Liver (tissue), 9 donors: ENCODE measurements around the gene SECTM1. TPM values are rescaled to one million over a fixed set of nuclear protein-coding genes. Genes with fewer than 3 reads are reported as not detected.

Experiments used
- DNase-seq: peaks from one replicate; pipeline ENCODE4 v3.0.0-alpha.2; 2017; ENCODE audit warnings: low spot score
- H3K27ac ChIP-seq, 2 donors: one replicate each; pipeline ENCODE4 v1.7.0; 2013; ENCODE audit warnings: inconsistent platforms in 2 of 2, low read length in 2 of 2, control low read depth in 1 of 2, low read depth in 1 of 2, mild to moderate bottlenecking in 1 of 2
- H3K27me3 ChIP-seq, 4 donors: one replicate each; pipeline versions ENCODE4 v1.6.1 to v1.7.0; 2013; ENCODE audit warnings: low read length in 3 of 4, inconsistent platforms in 1 of 4, mild to moderate bottlenecking in 1 of 4, moderate library complexity in 1 of 4; ENCODE audit not compliant: control insufficient read depth in 4 of 4, insufficient read depth in 4 of 4
- H3K36me3 ChIP-seq, 4 donors: one replicate each; pipeline versions ENCODE4 v1.6.1 to v1.7.0; 2013; ENCODE audit warnings: low read length in 3 of 4, mild to moderate bottlenecking in 3 of 4, low read depth in 1 of 4, moderate library complexity in 1 of 4; ENCODE audit not compliant: control insufficient read depth in 4 of 4, insufficient read depth in 3 of 4
- H3K4me1 ChIP-seq, 4 donors: one replicate each; pipeline versions ENCODE4 v1.6.1 to v1.7.0; 2013; ENCODE audit warnings: low read length in 3 of 4, mild to moderate bottlenecking in 3 of 4, moderate library complexity in 1 of 4; ENCODE audit not compliant: control insufficient read depth in 4 of 4, insufficient read depth in 4 of 4
- H3K4me3 ChIP-seq, 3 donors: one replicate each; pipeline versions ENCODE4 v1.6.1 to v1.7.0; 2013; ENCODE audit warnings: low read length in 3 of 3, control low read depth in 1 of 3, low read depth in 1 of 3, mild to moderate bottlenecking in 1 of 3
- H3K9ac ChIP-seq, 2 donors: one replicate each; pipeline ENCODE4 v1.7.0; 2013; ENCODE audit warnings: low read length in 2 of 2, mild to moderate bottlenecking in 2 of 2, moderate library complexity in 2 of 2, control low read depth in 1 of 2, low read depth in 1 of 2
- H3K9me3 ChIP-seq, 4 donors: one replicate each; pipeline versions ENCODE4 v1.6.1 to v1.7.0; 2013; ENCODE audit warnings: low read length in 3 of 4; ENCODE audit not compliant: control insufficient read depth in 4 of 4
- EGR1 ChIP-seq, 2 donors: IDR thresholded peaks; 2 replicates each; pipeline ENCODE4 v1.6.1; 2016 to 2018; ENCODE audit warnings: antibody characterized with exemption in 2 of 2, low read depth in 2 of 2
- FOXA1 ChIP-seq: IDR thresholded peaks from 2 replicates; pipeline ENCODE4 v1.6.1; 2016; ENCODE audit warnings: antibody characterized with exemption
- FOXA2 ChIP-seq: IDR thresholded peaks from 2 replicates; pipeline ENCODE4 v1.6.1; 2016; ENCODE audit warnings: antibody characterized with exemption
- GABPA ChIP-seq, 2 donors: IDR thresholded peaks in 1 of 2; conservative IDR thresholded peaks in 1 of 2; 2 replicates each; pipeline ENCODE4 v1.6.1; 2016; ENCODE audit warnings: antibody characterized with exemption in 2 of 2, mild to moderate bottlenecking in 1 of 2, moderate library complexity in 1 of 2
- HNF4A ChIP-seq, 2 donors: conservative IDR thresholded peaks; 2 replicates each; pipeline ENCODE4 v1.6.1; 2016; ENCODE audit warnings: antibody characterized with exemption in 2 of 2, mild to moderate bottlenecking in 2 of 2
- HNF4G ChIP-seq: IDR thresholded peaks from 2 replicates; pipeline ENCODE4 v1.6.1; 2016; ENCODE audit warnings: antibody characterized with exemption
- JUND ChIP-seq, 2 donors: IDR thresholded peaks; 2 replicates each; pipeline ENCODE4 v1.6.1; 2016; ENCODE audit warnings: antibody characterized with exemption in 2 of 2
- NR2F2 ChIP-seq: IDR thresholded peaks from 2 replicates; pipeline ENCODE4 v1.6.1; 2016; ENCODE audit warnings: antibody characterized with exemption
- RAD21 ChIP-seq, 2 donors: IDR thresholded peaks; 2 replicates each; pipeline ENCODE4 v1.6.1; 2016; ENCODE audit warnings: antibody characterized with exemption in 2 of 2, mild to moderate bottlenecking in 2 of 2
- RXRA ChIP-seq, 2 donors: IDR thresholded peaks; 2 replicates each; pipeline ENCODE4 v1.6.1; 2017 to 2018; ENCODE audit warnings: antibody characterized with exemption in 2 of 2, mild to moderate bottlenecking in 1 of 2
- SP1 ChIP-seq: IDR thresholded peaks from 2 replicates; pipeline ENCODE4 v1.6.1; 2018; ENCODE audit warnings: antibody characterized with exemption, mild to moderate bottlenecking
- TAF1 ChIP-seq: conservative IDR thresholded peaks from 2 replicates; pipeline ENCODE4 v1.6.1; 2016; ENCODE audit warnings: antibody characterized with exemption, mild to moderate bottlenecking
- YY1 ChIP-seq: IDR thresholded peaks from 2 replicates; pipeline ENCODE4 v1.6.1; 2016; ENCODE audit warnings: antibody characterized with exemption, mild to moderate bottlenecking
- WGBS: extraction: QIAGEN DNeasy Blood & Tissue Kit; methylation state at CpG from one replicate; pipeline ENCODE4 v1.1.7; 2013; 5-methylcytosine and 5-hydroxymethylcytosine counted together
- polyA plus RNA-seq, 2 donors: library from polyadenylated mRNA; stranded (reverse) in 1 of 2; unstranded in 1 of 2; fragments of 200-250 nt in 1 of 2; fragments of >200 nt in 1 of 2; fragmentation: Nextera tagmentation in 1 of 2; extraction: Ambion mirVana in 1 of 2; gene quantifications; one replicate each; pipeline versions ENCODE4 v1.2.1 to v1.2.3, GENCODE V29; 2013 to 2015
- total RNA-seq, 2 donors: library from RNA; depleted of rRNA; stranded (reverse); fragments of >200 nt; gene quantifications; one replicate each; pipeline ENCODE4 v1.2.3, GENCODE V29; 2014
- TF ChIP-seq, protein P1 (sequence below): IDR thresholded peaks from 2 replicates; pipeline ENCODE4 v1.6.1; 2016; ENCODE audit warnings: antibody characterized with exemption
- TF ChIP-seq, protein P2 (sequence below): fragments of 150-350 bp; IDR thresholded peaks from 2 replicates; pipeline ENCODE4 v1.5.1; 2017; ENCODE audit warnings: improper control_type of control experiment, low read depth, low read length; ENCODE audit not compliant: missing input control
- TF ChIP-seq, protein P3 (sequence below): IDR thresholded peaks from 2 replicates; pipeline ENCODE4 v1.6.1; 2016; ENCODE audit warnings: antibody characterized with exemption
- TF ChIP-seq, protein P4 (sequence below): IDR thresholded peaks from 2 replicates; pipeline ENCODE4 v1.6.1; 2016; ENCODE audit warnings: antibody characterized with exemption, mild to moderate bottlenecking
- TF ChIP-seq, protein P5 (sequence below): IDR thresholded peaks from 2 replicates; pipeline ENCODE4 v1.6.1; 2016; ENCODE audit warnings: antibody characterized with exemption
- donor health status: healthy.
- donor health status: healthy.
- donor health status: healthy.
- donor health status: healthy.
- donor health status: healthy.

Gene SECTM1
- total and polyA plus RNA-seq, 4 donors, result 1.3 to 14.2 (median 4.6) TPM

DNA sequence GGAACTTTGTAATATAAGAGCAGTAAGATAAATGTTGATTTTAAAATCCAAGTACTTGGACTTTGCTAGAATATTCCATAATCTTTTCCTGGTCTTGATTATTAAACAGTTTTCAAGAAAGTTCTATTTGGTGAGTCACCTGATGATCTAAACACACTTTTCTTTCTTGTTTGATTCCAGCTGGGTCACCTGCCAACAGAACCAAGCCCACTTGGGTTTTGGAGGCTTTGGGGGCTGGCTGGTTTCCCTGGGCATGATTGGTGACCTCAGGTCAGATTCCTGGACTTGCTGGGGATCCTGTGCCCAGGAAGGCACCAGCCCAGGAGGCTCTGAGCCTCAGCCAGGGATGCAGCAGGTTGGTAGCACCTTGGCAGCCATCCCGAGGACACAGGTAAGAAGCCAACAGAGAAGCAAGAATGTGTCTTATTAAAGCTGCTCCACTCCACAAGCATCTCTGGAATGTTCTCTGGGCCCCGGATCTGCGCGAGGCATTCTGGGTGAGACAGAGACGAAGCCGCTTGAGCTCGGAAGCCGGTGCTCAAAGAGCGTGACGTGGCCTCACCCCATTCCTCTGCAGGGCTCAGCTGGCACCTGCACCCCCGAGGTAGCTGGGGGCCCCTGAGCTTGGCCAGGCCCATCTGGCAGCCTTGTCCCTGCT, 22.3 kb upstream of the SECTM1 start:
- H3K4me1 ChIP-seq, result peaks cover 0 to 4% (median 2%) of the 10 kb centered on the region in 4 donors
- H3K36me3 ChIP-seq, result no peaks in the 10 kb centered on the region
- H3K27me3 ChIP-seq, result peaks cover 0 to 3% (median 0%) of the 10 kb centered on the region in 4 donors
- DNase-seq, result no peak
- H3K9ac ChIP-seq, result no peak overlapping the region
- no peak overlapping the region for H3K4me3 ChIP-seq
- no peak for TF ChIP-seq YY1
- TF ChIP-seq SP1, result no peak
- TF ChIP-seq, protein P1, sequence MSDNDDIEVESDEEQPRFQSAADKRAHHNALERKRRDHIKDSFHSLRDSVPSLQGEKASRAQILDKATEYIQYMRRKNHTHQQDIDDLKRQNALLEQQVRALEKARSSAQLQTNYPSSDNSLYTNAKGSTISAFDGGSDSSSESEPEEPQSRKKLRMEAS, result no peak
- TF ChIP-seq FOXA2, result no peak
- TF ChIP-seq RAD21 (IDR thresholded peaks at IDR 0.05), result no peak
- TF ChIP-seq RXRA (IDR thresholded peaks at IDR 0.05), result no peak
- TF ChIP-seq HNF4A (conservative IDR thresholded peaks at IDR 0.05), result no peak
- TF ChIP-seq NR2F2, result no peak
- TF ChIP-seq, protein P2, sequence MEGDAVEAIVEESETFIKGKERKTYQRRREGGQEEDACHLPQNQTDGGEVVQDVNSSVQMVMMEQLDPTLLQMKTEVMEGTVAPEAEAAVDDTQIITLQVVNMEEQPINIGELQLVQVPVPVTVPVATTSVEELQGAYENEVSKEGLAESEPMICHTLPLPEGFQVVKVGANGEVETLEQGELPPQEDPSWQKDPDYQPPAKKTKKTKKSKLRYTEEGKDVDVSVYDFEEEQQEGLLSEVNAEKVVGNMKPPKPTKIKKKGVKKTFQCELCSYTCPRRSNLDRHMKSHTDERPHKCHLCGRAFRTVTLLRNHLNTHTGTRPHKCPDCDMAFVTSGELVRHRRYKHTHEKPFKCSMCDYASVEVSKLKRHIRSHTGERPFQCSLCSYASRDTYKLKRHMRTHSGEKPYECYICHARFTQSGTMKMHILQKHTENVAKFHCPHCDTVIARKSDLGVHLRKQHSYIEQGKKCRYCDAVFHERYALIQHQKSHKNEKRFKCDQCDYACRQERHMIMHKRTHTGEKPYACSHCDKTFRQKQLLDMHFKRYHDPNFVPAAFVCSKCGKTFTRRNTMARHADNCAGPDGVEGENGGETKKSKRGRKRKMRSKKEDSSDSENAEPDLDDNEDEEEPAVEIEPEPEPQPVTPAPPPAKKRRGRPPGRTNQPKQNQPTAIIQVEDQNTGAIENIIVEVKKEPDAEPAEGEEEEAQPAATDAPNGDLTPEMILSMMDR, result no peak
- no peak for TF ChIP-seq TAF1
- TF ChIP-seq, protein P3, sequence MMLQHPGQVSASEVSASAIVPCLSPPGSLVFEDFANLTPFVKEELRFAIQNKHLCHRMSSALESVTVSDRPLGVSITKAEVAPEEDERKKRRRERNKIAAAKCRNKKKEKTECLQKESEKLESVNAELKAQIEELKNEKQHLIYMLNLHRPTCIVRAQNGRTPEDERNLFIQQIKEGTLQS, result no peak
- TF ChIP-seq, protein P4, sequence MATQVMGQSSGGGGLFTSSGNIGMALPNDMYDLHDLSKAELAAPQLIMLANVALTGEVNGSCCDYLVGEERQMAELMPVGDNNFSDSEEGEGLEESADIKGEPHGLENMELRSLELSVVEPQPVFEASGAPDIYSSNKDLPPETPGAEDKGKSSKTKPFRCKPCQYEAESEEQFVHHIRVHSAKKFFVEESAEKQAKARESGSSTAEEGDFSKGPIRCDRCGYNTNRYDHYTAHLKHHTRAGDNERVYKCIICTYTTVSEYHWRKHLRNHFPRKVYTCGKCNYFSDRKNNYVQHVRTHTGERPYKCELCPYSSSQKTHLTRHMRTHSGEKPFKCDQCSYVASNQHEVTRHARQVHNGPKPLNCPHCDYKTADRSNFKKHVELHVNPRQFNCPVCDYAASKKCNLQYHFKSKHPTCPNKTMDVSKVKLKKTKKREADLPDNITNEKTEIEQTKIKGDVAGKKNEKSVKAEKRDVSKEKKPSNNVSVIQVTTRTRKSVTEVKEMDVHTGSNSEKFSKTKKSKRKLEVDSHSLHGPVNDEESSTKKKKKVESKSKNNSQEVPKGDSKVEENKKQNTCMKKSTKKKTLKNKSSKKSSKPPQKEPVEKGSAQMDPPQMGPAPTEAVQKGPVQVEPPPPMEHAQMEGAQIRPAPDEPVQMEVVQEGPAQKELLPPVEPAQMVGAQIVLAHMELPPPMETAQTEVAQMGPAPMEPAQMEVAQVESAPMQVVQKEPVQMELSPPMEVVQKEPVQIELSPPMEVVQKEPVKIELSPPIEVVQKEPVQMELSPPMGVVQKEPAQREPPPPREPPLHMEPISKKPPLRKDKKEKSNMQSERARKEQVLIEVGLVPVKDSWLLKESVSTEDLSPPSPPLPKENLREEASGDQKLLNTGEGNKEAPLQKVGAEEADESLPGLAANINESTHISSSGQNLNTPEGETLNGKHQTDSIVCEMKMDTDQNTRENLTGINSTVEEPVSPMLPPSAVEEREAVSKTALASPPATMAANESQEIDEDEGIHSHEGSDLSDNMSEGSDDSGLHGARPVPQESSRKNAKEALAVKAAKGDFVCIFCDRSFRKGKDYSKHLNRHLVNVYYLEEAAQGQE, result no peak
- TF ChIP-seq FOXA1, result no peak
- no peak for TF ChIP-seq JUND (IDR thresholded peaks at IDR 0.05)
- TF ChIP-seq HNF4G, result no peak
- no peak for TF ChIP-seq GABPA (IDR thresholded peaks at IDR 0.05 in 1 of 2, conservative IDR thresholded peaks at IDR 0.05 in 1 of 2)
- no peak for TF ChIP-seq EGR1 (IDR thresholded peaks at IDR 0.05; ENCODE audit: low read depth in 2 of 2)
- TF ChIP-seq, protein P5, sequence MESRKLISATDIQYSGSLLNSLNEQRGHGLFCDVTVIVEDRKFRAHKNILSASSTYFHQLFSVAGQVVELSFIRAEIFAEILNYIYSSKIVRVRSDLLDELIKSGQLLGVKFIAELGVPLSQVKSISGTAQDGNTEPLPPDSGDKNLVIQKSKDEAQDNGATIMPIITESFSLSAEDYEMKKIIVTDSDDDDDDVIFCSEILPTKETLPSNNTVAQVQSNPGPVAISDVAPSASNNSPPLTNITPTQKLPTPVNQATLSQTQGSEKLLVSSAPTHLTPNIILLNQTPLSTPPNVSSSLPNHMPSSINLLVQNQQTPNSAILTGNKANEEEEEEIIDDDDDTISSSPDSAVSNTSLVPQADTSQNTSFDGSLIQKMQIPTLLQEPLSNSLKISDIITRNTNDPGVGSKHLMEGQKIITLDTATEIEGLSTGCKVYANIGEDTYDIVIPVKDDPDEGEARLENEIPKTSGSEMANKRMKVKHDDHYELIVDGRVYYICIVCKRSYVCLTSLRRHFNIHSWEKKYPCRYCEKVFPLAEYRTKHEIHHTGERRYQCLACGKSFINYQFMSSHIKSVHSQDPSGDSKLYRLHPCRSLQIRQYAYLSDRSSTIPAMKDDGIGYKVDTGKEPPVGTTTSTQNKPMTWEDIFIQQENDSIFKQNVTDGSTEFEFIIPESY, result no peak
- no peaks in the 10 kb centered on the region for H3K9me3 ChIP-seq
- no peak overlapping the region for H3K27ac ChIP-seq
- WGBS, result 77% methylated on average over 11 of the region's 11 CpGs
